ENCODE data around the gene TF. TPM values are rescaled to one million over a fixed set of nuclear protein-coding genes. Genes with fewer than 3 reads are reported as not detected.

TF gene
- total RNA-seq, 2 experiments from 2014 or later = 0.15 to 0.25 TPM

- ChIA-PET POLR2A (interaction anchor here (0.9 kb wide), 1 partner anchor 113 kb away, joined by 4 read pairs; no protein-coding TSS in a partner anchor), CTCF (ENCODE audit: unreplicated experiment) (no interaction called here)
- Histone ChIP-seq H3K4me1 (ENCODE audit: insufficient read depth, low read length, poor library complexity, severe bottlenecking) (no peaks in the 10 kb centered on the region), H2AFZ (ENCODE audit: low read length) (no peak overlapping the region), H3K4me3 (ENCODE audit: low read depth, low read length, poor library complexity, severe bottlenecking) (no peak overlapping the region), H4K20me1 (ENCODE audit: insufficient read depth, low read length) (no peaks in the 10 kb centered on the region), H3K9me3 (ENCODE audit: low read length) (no peaks in the 10 kb centered on the region), H3K9me2 (ENCODE audit: insufficient read depth, low read length) (no peaks in the 10 kb centered on the region), H3K4me2 (ENCODE audit: low read length) (no peak overlapping the region), H3K27ac (ENCODE audit: low read depth, low read length, poor library complexity, severe bottlenecking) (no peak overlapping the region), H3K36me3 (ENCODE audit: insufficient read depth, low read length) (no peaks in the 10 kb centered on the region), H3K79me2 (ENCODE audit: insufficient read depth, low read depth, low read length) (no peaks in the 10 kb centered on the region)
- intact Hi-C loops (cut with micrococcal nuclease; ENCODE audit: unreplicated experiment) = no loop called here
- no peak for DNase-seq (ENCODE audit: low spot score)
- TF ChIP-seq EZH2phosphoT487 (IDR thresholded peaks at IDR 0.05; ENCODE audit: borderline replicate concordance, low read depth, low read length) (no peak), CTCF (conservative IDR thresholded peaks at IDR 0.05; ENCODE audit: low read length) (no peak)
- BruUV-seq (replicated peaks) = no TSS peak
Measured at GRCh38 chr3:133703915-133704314, 42.3 kb upstream of the TF start.

GRCh38 chr3:133706033-133706432 lies 40.2 kb upstream of the TF start:
- H4K20me1 ChIP-seq (ENCODE audit: insufficient read depth, low read length) = no peaks in the 10 kb centered on the region
- no TSS peak for BruUV-seq (replicated peaks)
- no peaks in the 10 kb centered on the region for H3K9me3 ChIP-seq (ENCODE audit: low read length)
- no peaks in the 10 kb centered on the region for H3K36me3 ChIP-seq (ENCODE audit: insufficient read depth, low read length)
- no peak for DNase-seq (ENCODE audit: low spot score)
- POLR2A ChIA-PET = no interaction called here
- no peak overlapping the region for H3K27ac ChIP-seq (ENCODE audit: low read depth, low read length, poor library complexity, severe bottlenecking)
- H3K79me2 ChIP-seq (ENCODE audit: insufficient read depth, low read depth, low read length) = no peaks in the 10 kb centered on the region
- intact Hi-C loops (cut with micrococcal nuclease; ENCODE audit: unreplicated experiment) = no loop called here
- H3K4me1 ChIP-seq (ENCODE audit: insufficient read depth, low read length, poor library complexity, severe bottlenecking) = no peaks in the 10 kb centered on the region
- TF ChIP-seq CTCF (conservative IDR thresholded peaks at IDR 0.05; ENCODE audit: low read length) = no peak
- no peak for TF ChIP-seq EZH2phosphoT487 (IDR thresholded peaks at IDR 0.05; ENCODE audit: borderline replicate concordance, low read depth, low read length)
- H3K9me2 ChIP-seq (ENCODE audit: insufficient read depth, low read length) = no peaks in the 10 kb centered on the region
- no peak overlapping the region for H2AFZ ChIP-seq (ENCODE audit: low read length)
- CTCF ChIA-PET (ENCODE audit: unreplicated experiment) = no interaction called here
- no peak overlapping the region for H3K4me3 ChIP-seq (ENCODE audit: low read depth, low read length, poor library complexity, severe bottlenecking)
- H3K4me2 ChIP-seq (ENCODE audit: low read length) = no peak overlapping the region

GRCh38 chr3:133709139-133709750 lies 36.9 kb upstream of the TF start:
- DNase-seq (ENCODE audit: low spot score) = no peak
- Histone ChIP-seq H3K4me3 (ENCODE audit: low read depth, low read length, poor library complexity, severe bottlenecking) (no peak overlapping the region), H3K4me2 (ENCODE audit: low read length) (no peak overlapping the region), H3K79me2 (ENCODE audit: insufficient read depth, low read depth, low read length) (no peaks in the 10 kb centered on the region), H3K9me3 (ENCODE audit: low read length) (no peaks in the 10 kb centered on the region), H4K20me1 (ENCODE audit: insufficient read depth, low read length) (no peaks in the 10 kb centered on the region), H3K9me2 (ENCODE audit: insufficient read depth, low read length) (no peaks in the 10 kb centered on the region), H3K36me3 (ENCODE audit: insufficient read depth, low read length) (no peaks in the 10 kb centered on the region), H3K27ac (ENCODE audit: low read depth, low read length, poor library complexity, severe bottlenecking) (no peak overlapping the region), H2AFZ (ENCODE audit: low read length) (no peak overlapping the region), H3K4me1 (ENCODE audit: insufficient read depth, low read length, poor library complexity, severe bottlenecking) (no peaks in the 10 kb centered on the region)
- intact Hi-C loops (cut with micrococcal nuclease; ENCODE audit: unreplicated experiment) = no loop called here
- CTCF ChIA-PET (ENCODE audit: unreplicated experiment) = no interaction called here
- POLR2A ChIA-PET = interaction anchor here (0.6 kb wide), 1 partner anchor 20 kb away, joined by 3 read pairs; no protein-coding TSS in a partner anchor
- TF ChIP-seq EZH2phosphoT487 (IDR thresholded peaks at IDR 0.05; ENCODE audit: borderline replicate concordance, low read depth, low read length) = no peak
- no peak for TF ChIP-seq CTCF (conservative IDR thresholded peaks at IDR 0.05; ENCODE audit: low read length)
- no TSS peak for BruUV-seq (replicated peaks)
